Heart left ventricle (tissue), 16 donors: ENCODE data around the gene C20orf202. TPM values are rescaled to one million over a fixed set of nuclear protein-coding genes. Genes with fewer than 3 reads are reported as not detected.

Experiments
- ATAC-seq, 4 donors: fragments of 200-7000 bp; cut with Tn5 transposase; one replicate each; pipeline ENCODE4 v1.9.1; 2020 to 2022; ENCODE audit warnings: moderate library complexity in 4 of 4, mild to moderate bottlenecking in 3 of 4, moderate number of reproducible peaks in 1 of 4
- DNase-seq, 5 donors: peaks; one replicate each; pipeline ENCODE4 v3.0.0-alpha.2; 2020
- H3K27ac ChIP-seq, 12 donors: fragments of 200-600 bp; sonication (generic) in 4 of 12; one replicate each; pipeline versions ENCODE4 v1.5.0 to v1.8.0; 2016 to 2022; ENCODE audit warnings: mild to moderate bottlenecking in 2 of 12
- H3K27me3 ChIP-seq, 9 donors: fragments of 200-600 bp; sonication (generic) in 2 of 9; one replicate each; pipeline versions ENCODE4 v1.5.1 to v1.8.0; 2016 to 2022; ENCODE audit warnings: mild to moderate bottlenecking in 3 of 9
- H3K36me3 ChIP-seq, 9 donors: fragments of 200-600 bp; sonication (generic) in 2 of 9; one replicate each; pipeline versions ENCODE4 v1.5.0 to v1.8.0; 2018 to 2022; ENCODE audit warnings: mild to moderate bottlenecking in 2 of 9
- H3K4me1 ChIP-seq, 12 donors: fragments of 200-600 bp; sonication (generic) in 4 of 12; one replicate each; pipeline versions ENCODE4 v1.5.0 to v1.8.0; 2016 to 2022; ENCODE audit warnings: mild to moderate bottlenecking in 3 of 12
- H3K4me3 ChIP-seq, 12 donors: fragments of 200-600 bp; sonication (generic) in 4 of 12; one replicate each; pipeline versions ENCODE4 v1.5.0 to v1.8.0; 2017 to 2022; ENCODE audit warnings: mild to moderate bottlenecking in 9 of 12, moderate library complexity in 4 of 12
- H3K9me3 ChIP-seq, 12 donors: fragments of 200-600 bp; sonication (generic) in 4 of 12; one replicate each; pipeline versions ENCODE4 v1.5.0 to v1.8.0; 2016 to 2022; ENCODE audit warnings: mild to moderate bottlenecking in 1 of 12
- POLR2A ChIP-seq, 2 donors: fragments of 450-650 bp; IDR thresholded peaks; one replicate each; pipeline ENCODE4 v1.6.1; 2017; ENCODE audit warnings: antibody characterized with exemption in 2 of 2, mild to moderate bottlenecking in 2 of 2, moderate library complexity in 2 of 2
- WGBS, 4 donors: extraction: QIAGEN DNeasy Blood & Tissue Kit in 2 of 4; methylation state at CpG; one replicate each; pipeline versions ENCODE4 v1.1.5 to v1.1.7; 2013 to 2018; 5-methylcytosine and 5-hydroxymethylcytosine counted together
- intact Hi-C, 10 donors: fragments of 100-400 bp; cut with DNase I; formaldehyde crosslinking; loops; one replicate each; pipeline versions ENCODE4 v1.11.1 to v1.14.2; 2022
- polyA plus RNA-seq, 2 donors: library from polyadenylated mRNA; stranded (reverse); fragments of 200-250 nt; gene quantifications; one replicate each; pipeline ENCODE4 v1.2.3, GENCODE V29; 2013
- total RNA-seq, 9 donors: library from RNA; depleted of rRNA in 2 of 9; stranded (reverse); fragments of >200 nt in 2 of 9; fragmentation: NEBNext Ultra II Directional in 3 of 9; extraction: Animal tissue kit (Norgen Biotek cat#: 25700) in 3 of 9; gene quantifications; one replicate each; pipeline versions ENCODE4 v1.1.0 to v1.2.4, GENCODE V29; 2016 to 2023
- TF ChIP-seq, protein P1 (sequence below), 12 donors: fragments of 200-600 bp; sonication (generic) in 4 of 12; IDR thresholded peaks; one replicate each; pipeline versions ENCODE4 v1.5.0 to v1.8.0; 2018 to 2022; ENCODE audit warnings: antibody characterized with exemption in 12 of 12, mild to moderate bottlenecking in 5 of 12
- donor health status: ischemic (EF 13 %, LVEDD 7.1; RV severe dilation, severe dysfunction).
- donor health status: healthy with polysubstance abuse.
- donor health status: DM: no; HTN: yes; CAD: no.
- donor health status: DM: no; HTN: no; CAD: no.
- donor health status: ischemic (EF 25% LVEDD 6.9; RV normal size, moderate dysfunction).
- donor health status: ischemic (EF 25% LVEDD 5.7; RV mildly dilated, moderate dysfunction).
- donor health status: healthy.
- donor health status: DM: yes; HTN: yes; CAD: no.
- donor health status: ischemic (EF 35%, LVEDD 5.7; RV mildly dilated, moderate dysfunction).
- donor health status: nonischemic (EF 11% LVEDD 7.7; RV severe dilation, severe dysfunction).
- donor health status: DM: yes; HTN: yes; CAD: no.
- donor health status: PGD.
- donor health status: ischemic (EF 29% LVEDD 5.4; RV normal size, mild dysfunction).
- donor health status: nonischemic (EF 23%, LVEDD 6.1; RV moderate dilation, normal function).

Gene C20orf202
- total and polyA plus RNA-seq, 11 donors, result 0.21 to 0.47 (median 0.32) TPM; not detected in 1

DNA sequence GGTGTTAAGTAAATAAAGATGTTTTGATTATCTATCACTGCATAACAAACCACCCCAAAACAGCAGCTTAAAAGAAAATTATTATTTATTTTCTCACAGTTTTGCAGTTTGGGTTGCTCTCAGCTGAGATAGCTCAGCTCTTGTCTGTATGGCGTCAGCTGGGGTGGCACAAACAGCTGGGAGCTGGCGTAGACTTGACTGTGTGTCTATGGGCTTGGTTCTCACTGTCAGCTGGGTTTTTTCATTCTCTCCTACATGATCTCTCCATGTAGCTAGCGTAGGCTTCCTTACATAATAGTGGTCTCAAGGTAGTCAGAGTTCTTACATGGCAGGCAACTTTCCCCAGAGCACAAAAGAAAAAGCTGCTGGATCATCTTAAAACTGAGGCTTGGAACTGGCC is 12.0 kb upstream of the C20orf202 start:
- H3K9me3 ChIP-seq, result no peaks in the 10 kb centered on the region
- TF ChIP-seq POLR2A (IDR thresholded peaks at IDR 0.05), result no peak
- TF ChIP-seq, protein P1, sequence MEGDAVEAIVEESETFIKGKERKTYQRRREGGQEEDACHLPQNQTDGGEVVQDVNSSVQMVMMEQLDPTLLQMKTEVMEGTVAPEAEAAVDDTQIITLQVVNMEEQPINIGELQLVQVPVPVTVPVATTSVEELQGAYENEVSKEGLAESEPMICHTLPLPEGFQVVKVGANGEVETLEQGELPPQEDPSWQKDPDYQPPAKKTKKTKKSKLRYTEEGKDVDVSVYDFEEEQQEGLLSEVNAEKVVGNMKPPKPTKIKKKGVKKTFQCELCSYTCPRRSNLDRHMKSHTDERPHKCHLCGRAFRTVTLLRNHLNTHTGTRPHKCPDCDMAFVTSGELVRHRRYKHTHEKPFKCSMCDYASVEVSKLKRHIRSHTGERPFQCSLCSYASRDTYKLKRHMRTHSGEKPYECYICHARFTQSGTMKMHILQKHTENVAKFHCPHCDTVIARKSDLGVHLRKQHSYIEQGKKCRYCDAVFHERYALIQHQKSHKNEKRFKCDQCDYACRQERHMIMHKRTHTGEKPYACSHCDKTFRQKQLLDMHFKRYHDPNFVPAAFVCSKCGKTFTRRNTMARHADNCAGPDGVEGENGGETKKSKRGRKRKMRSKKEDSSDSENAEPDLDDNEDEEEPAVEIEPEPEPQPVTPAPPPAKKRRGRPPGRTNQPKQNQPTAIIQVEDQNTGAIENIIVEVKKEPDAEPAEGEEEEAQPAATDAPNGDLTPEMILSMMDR (IDR thresholded peaks at IDR 0.05), result no peak
- intact Hi-C loops, result no loop called here
- WGBS, 4 donors, result 87 to 93% (median 89%) methylated on average over 3 of the region's 3 CpGs
- H3K27ac ChIP-seq, result no peak overlapping the region
- H3K4me3 ChIP-seq, result no peak overlapping the region
- H3K36me3 ChIP-seq, result no peaks in the 10 kb centered on the region
- H3K4me1 ChIP-seq, result peaks cover 0 to 16% (median 2%) of the 10 kb centered on the region in 12 donors
- H3K27me3 ChIP-seq, result peaks cover 0 to 11% (median 0%) of the 10 kb centered on the region in 9 donors
- DNase-seq (no peak), ATAC-seq (no peak)

GRCh38 chr20:1195226-1195625 is 8.0 kb upstream of the C20orf202 start:
- Histone ChIP-seq H3K9me3 (peaks cover 0 to 3% (median 0%) of the 10 kb centered on the region in 12 donors), H3K4me3 (no peak overlapping the region), H3K4me1 (peaks cover 0 to 5% (median 0%) of the 10 kb centered on the region in 12 donors), H3K27me3 (no peaks in the 10 kb centered on the region), H3K36me3 (no peaks in the 10 kb centered on the region), H3K27ac (no peak overlapping the region)
- intact Hi-C loops, result no loop called here
- 83 to 100% (median 94%) methylated on average over 1 of the region's 1 CpG for WGBS, 4 donors
- TF ChIP-seq, protein P1 (IDR thresholded peaks at IDR 0.05), result no peak
- no peak for TF ChIP-seq POLR2A (IDR thresholded peaks at IDR 0.05)
- no peak for ATAC-seq
- no peak for DNase-seq

- TF ChIP-seq, protein P1 (IDR thresholded peaks at IDR 0.05), result no peak
- TF ChIP-seq POLR2A (IDR thresholded peaks at IDR 0.05), result no peak
- WGBS, 4 donors, result 83 to 90% (median 88%) methylated on average over 2 of the region's 2 CpGs
- H3K9me3 ChIP-seq, result peaks cover 0 to 3% (median 0%) of the 10 kb centered on the region in 12 donors
- H3K4me1 ChIP-seq, result peaks cover 0 to 5% (median 0%) of the 10 kb centered on the region in 12 donors
- DNase-seq (no peak), ATAC-seq (no peak)
- H3K4me3 ChIP-seq, result no peak overlapping the region
- H3K36me3 ChIP-seq, result no peaks in the 10 kb centered on the region
- no peak overlapping the region for H3K27ac ChIP-seq
- intact Hi-C loops, result no loop called here
- H3K27me3 ChIP-seq, result no peaks in the 10 kb centered on the region
Measured at GRCh38 chr20:1196634-1197033, 6.6 kb upstream of the C20orf202 start.

- peaks cover 0 to 3% (median 0%) of the 10 kb centered on the region in 12 donors for H3K9me3 ChIP-seq
- H3K36me3 ChIP-seq, result no peaks in the 10 kb centered on the region
- H3K27me3 ChIP-seq, result no peaks in the 10 kb centered on the region
- ATAC-seq (no peak), DNase-seq (no peak)
- intact Hi-C loops, result no loop called here
- H3K4me3 ChIP-seq, result no peak overlapping the region
- peaks cover 0 to 5% (median 0%) of the 10 kb centered on the region in 12 donors for H3K4me1 ChIP-seq
- TF ChIP-seq, protein P1 (IDR thresholded peaks at IDR 0.05), result no peak
- TF ChIP-seq POLR2A (IDR thresholded peaks at IDR 0.05), result no peak
- no peak overlapping the region for H3K27ac ChIP-seq
- WGBS, 4 donors, result 77 to 86% (median 79%) methylated on average over 7 of the region's 7 CpGs
Measured at GRCh38 chr20:1197801-1198200, 5.5 kb upstream of the C20orf202 start.
